ENCODE measurements around the gene DROSHA. TPM values are rescaled to one million over a fixed set of nuclear protein-coding genes. Genes with fewer than 3 reads are reported as not detected.

DROSHA gene
- total and polyA plus RNA-seq, 8 donors = 25.2 to 77.2 (median 44.0) TPM

- H3K4me3 ChIP-seq = no peak overlapping the region
- peaks cover 0 to 18% (median 3%) of the 10 kb centered on the region in 4 donors for H3K4me1 ChIP-seq
- H3K36me3 ChIP-seq = peaks cover 8 to 63% (median 44%) of the 10 kb centered on the region in 4 donors
- 56 to 79% (median 71%) methylated on average over 3 of the region's 3 CpGs for WGBS, 5 donors
- intact Hi-C loops (cut with DNase I; ENCODE audit: low total_unique reads) = no loop called here
- H3K27ac ChIP-seq = no peak overlapping the region
- no peaks in the 10 kb centered on the region for H3K27me3 ChIP-seq
- DNase-seq = no peak
- H3K9me3 ChIP-seq = no peaks in the 10 kb centered on the region
- no peak for TF ChIP-seq CTCF (IDR thresholded peaks at IDR 0.05)
- TF ChIP-seq POLR2AphosphoS5 (IDR thresholded peaks at IDR 0.05) = no peak
- no peak for TF ChIP-seq POLR2A (IDR thresholded peaks at IDR 0.05)
- no peak for TF ChIP-seq EP300 (IDR thresholded peaks at IDR 0.05)
Measured at GRCh38 chr5:31481531-31482165, 50.2 kb downstream of the DROSHA start.

- no peaks in the 10 kb centered on the region for H3K27me3 ChIP-seq
- H3K9me3 ChIP-seq = no peaks in the 10 kb centered on the region
- H3K36me3 ChIP-seq = peaks cover 8 to 55% (median 38%) of the 10 kb centered on the region in 4 donors
- H3K4me1 ChIP-seq = peaks cover 0 to 11% (median 4%) of the 10 kb centered on the region in 4 donors
- no peak overlapping the region for H3K4me3 ChIP-seq
- DNase-seq = no peak
- 93 to 98% (median 97%) methylated on average over 2 of the region's 2 CpGs for WGBS, 5 donors
- no peak overlapping the region for H3K27ac ChIP-seq
- intact Hi-C loops (cut with DNase I; ENCODE audit: low total_unique reads) = no loop called here
- TF ChIP-seq POLR2A (IDR thresholded peaks at IDR 0.05) = no peak
- no peak for TF ChIP-seq CTCF (IDR thresholded peaks at IDR 0.05)
- TF ChIP-seq POLR2AphosphoS5 (IDR thresholded peaks at IDR 0.05) = no peak
- TF ChIP-seq EP300 (IDR thresholded peaks at IDR 0.05) = no peak
Measured at GRCh38 chr5:31479706-31480105, 52.2 kb downstream of the DROSHA start.

GRCh38 chr5:31478901-31479300, 53.0 kb downstream of the DROSHA start:
- no peak overlapping the region for H3K27ac ChIP-seq
- no peaks in the 10 kb centered on the region for H3K27me3 ChIP-seq
- no peak for DNase-seq
- intact Hi-C loops (cut with DNase I; ENCODE audit: low total_unique reads) = no loop called here
- H3K4me1 ChIP-seq = peaks cover 0 to 11% (median 4%) of the 10 kb centered on the region in 4 donors
- no peak for TF ChIP-seq POLR2A (IDR thresholded peaks at IDR 0.05)
- no peak for TF ChIP-seq CTCF (IDR thresholded peaks at IDR 0.05)
- no peak for TF ChIP-seq EP300 (IDR thresholded peaks at IDR 0.05)
- no peak for TF ChIP-seq POLR2AphosphoS5 (IDR thresholded peaks at IDR 0.05)
- no peaks in the 10 kb centered on the region for H3K9me3 ChIP-seq
- H3K36me3 ChIP-seq = peaks cover 8 to 49% (median 38%) of the 10 kb centered on the region in 4 donors
- H3K4me3 ChIP-seq = no peak overlapping the region

GRCh38 chr5:31477971-31478370, 53.9 kb downstream of the DROSHA start:
- Histone ChIP-seq H3K4me1 (peaks cover 0 to 11% (median 4%) of the 10 kb centered on the region in 4 donors), H3K27me3 (no peaks in the 10 kb centered on the region), H3K27ac (no peak overlapping the region), H3K9me3 (no peaks in the 10 kb centered on the region), H3K36me3 (peaks cover 4 to 46% (median 33%) of the 10 kb centered on the region in 4 donors), H3K4me3 (no peak overlapping the region)
- no peak for TF ChIP-seq CTCF (IDR thresholded peaks at IDR 0.05)
- no peak for DNase-seq
- intact Hi-C loops (cut with DNase I; ENCODE audit: low total_unique reads) = no loop called here
- 96 to 99% (median 98%) methylated on average over 5 of the region's 5 CpGs for WGBS, 5 donors

Data from stomach (tissue), 9 donors.